GM20000 (cell line): ENCODE data around the gene MMP7.

ENCODE experiments used
- DNase-seq: peaks from one replicate; pipeline ENCODE4 v3.0.0; 2012; ENCODE audit warnings: low spot score
- CTCF ChIP-seq: IDR thresholded peaks from 2 replicates; pipeline ENCODE4 v1.5.1; 2012; ENCODE audit warnings: mild to moderate bottlenecking, control low read depth; ENCODE audit errors: extremely low read depth, missing control alignments

The MMP7 gene

DNA sequence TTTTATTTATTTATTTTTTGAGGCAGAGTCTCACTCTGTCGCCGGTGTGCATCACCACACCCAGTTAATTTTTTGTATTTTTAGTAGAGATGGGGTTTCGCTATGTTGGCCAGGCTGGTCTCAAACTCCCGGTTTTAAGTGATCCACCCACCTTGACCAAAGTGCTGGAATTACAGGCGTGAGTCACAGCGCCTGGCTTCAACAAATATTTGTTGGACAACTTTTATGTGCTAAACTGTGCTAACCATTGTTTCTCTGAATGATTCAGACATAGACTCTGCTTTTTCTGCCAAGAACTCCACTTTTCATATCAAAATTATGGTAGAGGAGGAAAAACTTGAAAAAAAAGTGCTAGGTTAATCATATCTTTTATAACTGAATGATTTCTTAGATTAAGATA lies 36.3 kb downstream of the MMP7 start:
- TF ChIP-seq CTCF, result no peak
- no peak for DNase-seq

- no peak for DNase-seq
- TF ChIP-seq CTCF, result no peak
These were observed 37.0 kb downstream of the MMP7 start for GRCh38 chr11:102493524-102493923.

- no peak for DNase-seq
- no peak for TF ChIP-seq CTCF
These were observed 38.6 kb downstream of the MMP7 start for GRCh38 chr11:102491969-102492368.

DNA sequence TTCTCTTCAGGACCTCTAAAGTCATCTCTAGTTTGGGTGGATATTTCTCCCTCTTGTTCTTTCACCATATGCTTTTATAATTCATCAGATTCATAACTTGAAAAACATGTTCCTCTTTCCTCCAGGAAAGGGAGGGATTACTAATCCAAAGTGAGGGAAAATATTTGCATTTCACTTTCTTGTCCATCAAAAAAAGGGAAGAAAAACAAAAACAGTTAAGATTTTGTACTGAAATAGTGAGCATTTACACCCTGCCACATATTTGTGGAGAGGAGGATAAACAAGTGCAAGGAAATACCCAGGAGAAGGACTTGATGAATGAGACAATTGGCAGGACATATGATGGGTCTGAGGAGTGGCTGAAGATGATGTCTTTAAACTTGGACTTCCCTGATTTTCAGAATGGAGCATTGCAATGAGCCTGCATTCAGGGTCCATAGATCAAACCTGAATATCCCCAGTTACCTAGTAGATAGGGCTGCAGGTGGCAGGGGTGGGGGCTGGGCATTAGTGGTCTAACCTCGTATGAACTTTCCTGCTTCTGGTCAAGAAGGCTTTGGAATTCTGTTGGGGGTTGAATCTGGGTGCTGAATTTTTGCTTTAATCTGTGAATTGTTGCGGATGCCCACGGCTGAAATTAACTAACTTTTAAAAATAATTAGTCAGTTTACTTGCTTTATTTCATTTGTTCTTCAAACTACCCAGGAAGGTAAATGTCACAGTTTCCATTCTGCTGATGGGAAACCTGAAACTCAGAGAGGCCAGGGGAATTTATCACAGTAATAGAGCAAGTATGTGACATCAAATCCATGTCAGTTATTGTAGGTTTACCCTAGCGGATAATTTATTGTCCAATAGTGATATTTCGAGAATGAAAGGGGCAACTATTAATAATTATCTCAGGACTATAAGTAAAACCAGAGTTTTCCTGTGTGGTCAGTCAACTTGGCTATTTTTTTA lies 41.1 kb downstream of the MMP7 start:
- no peak for TF ChIP-seq CTCF
- DNase-seq, result no peak

- DNase-seq, result peak; percentile 21
- no peak for TF ChIP-seq CTCF
These were observed 42.3 kb downstream of the MMP7 start for GRCh38 chr11:102488208-102488607.

- DNase-seq, result no peak
- no peak for TF ChIP-seq CTCF
These were observed 43.3 kb downstream of the MMP7 start for GRCh38 chr11:102487214-102487613.

GRCh38 chr11:102486584-102486983 lies 44.0 kb downstream of the MMP7 start:
- no peak for DNase-seq
- no peak for TF ChIP-seq CTCF
